Stimulated activated CD4-positive, alpha-beta T cell treated with anti-CD3 and anti-CD28 coated beads, Interleukin-4, amount 100 ng/mL, for 1 hour (primary cell): ENCODE results near the gene GOPC.

ENCODE experiments used
- DNase-seq: peaks from one replicate; pipeline ENCODE4 v3.0.0-alpha.2; 2020

Gene GOPC

DNA sequence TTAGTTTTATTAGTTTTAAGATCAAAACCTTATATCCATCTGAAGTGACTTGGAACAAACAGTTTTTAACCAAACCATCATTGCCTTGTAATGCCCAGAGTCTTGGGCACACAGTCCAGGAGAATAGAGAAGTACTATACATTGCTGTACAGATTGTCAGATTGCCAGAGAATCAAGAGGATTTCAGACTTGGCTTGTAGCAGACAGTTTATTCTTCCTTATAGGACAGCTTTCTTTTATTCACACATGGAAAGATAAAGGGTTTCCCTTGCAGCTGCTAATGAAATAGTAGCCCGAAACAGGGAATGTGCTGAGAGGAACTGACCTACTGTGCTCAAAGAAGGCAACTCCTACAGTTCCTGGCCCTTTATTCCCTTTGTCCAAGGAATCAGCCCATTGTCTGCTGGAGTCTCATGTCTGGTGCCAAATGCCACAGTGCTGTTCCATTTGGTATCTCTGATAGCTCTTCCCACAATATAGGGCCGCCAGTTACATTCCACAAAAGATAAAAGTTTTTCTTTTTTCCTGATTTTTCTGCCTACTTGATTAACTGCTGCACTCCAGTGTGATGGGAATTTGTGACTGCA, 89.2 kb downstream of the GOPC start:
- DNase-seq = no peak

- no peak for DNase-seq
Observed at GRCh38 chr6:117512056-117512828, 90.1 kb downstream of the GOPC start.
